Suprapubic skin (tissue), 4 donors: Measurements from ENCODE around the gene SPRED2. TPM values are rescaled to one million over a fixed set of nuclear protein-coding genes. Genes with fewer than 3 reads are reported as not detected.

ENCODE experiments used
- DNase-seq, 2 donors: peaks; one replicate each; pipeline ENCODE4 v3.0.0-alpha.2; 2019; ENCODE audit warnings: low spot score in 2 of 2
- H3K27ac ChIP-seq: fragments of 200-600 bp; sonication (generic); one replicate; pipeline ENCODE4 v1.5.1; 2019
- H3K27me3 ChIP-seq: fragments of 200-600 bp; sonication (generic); one replicate; pipeline ENCODE4 v1.5.1; 2019
- H3K36me3 ChIP-seq: fragments of 200-600 bp; sonication (generic); one replicate; pipeline ENCODE4 v1.5.1; 2019
- H3K4me1 ChIP-seq: fragments of 200-600 bp; sonication (generic); one replicate; pipeline ENCODE4 v1.5.1; 2019
- H3K4me3 ChIP-seq: fragments of 200-600 bp; sonication (generic); one replicate; pipeline ENCODE4 v1.5.1; 2019; ENCODE audit warnings: mild to moderate bottlenecking
- H3K9me3 ChIP-seq: fragments of 200-600 bp; sonication (generic); one replicate; pipeline ENCODE4 v1.5.1; 2019
- CTCF ChIP-seq, 2 donors: fragments of 200-600 bp in 1 of 2; fragments of 450-650 bp in 1 of 2; sonication (generic) in 1 of 2; IDR thresholded peaks; one replicate each; pipeline ENCODE4 v1.5.1; 2016 to 2019; ENCODE audit warnings: antibody characterized with exemption in 2 of 2, mild to moderate bottlenecking in 1 of 2, moderate library complexity in 1 of 2
- EP300 ChIP-seq: sonication (generic); formaldehyde crosslinking; IDR thresholded peaks from one replicate; pipeline ENCODE4 v1.6.1; 2017; ENCODE audit warnings: antibody characterized with exemption
- POLR2A ChIP-seq, 2 donors: fragments of 450-650 bp; IDR thresholded peaks; one replicate each; pipeline ENCODE4 v1.6.1; 2017; ENCODE audit warnings: antibody characterized with exemption in 2 of 2, mild to moderate bottlenecking in 2 of 2, moderate library complexity in 2 of 2
- POLR2AphosphoS5 ChIP-seq, 3 donors: sonication (generic); formaldehyde crosslinking; IDR thresholded peaks; one replicate each; pipeline ENCODE4 v1.6.1; 2017; ENCODE audit warnings: antibody characterized with exemption in 3 of 3
- WGBS: methylation state at CpG from one replicate; pipeline ENCODE4 v1.1.5; 2018; 5-methylcytosine and 5-hydroxymethylcytosine counted together
- total RNA-seq, 4 donors: library from RNA; depleted of rRNA; stranded (reverse); fragments of >200 nt; gene quantifications; one replicate each; pipeline ENCODE4 v1.1.0, GENCODE V29; 2016

Gene SPRED2
- total RNA-seq, 4 donors from 2014 or later, result 17.8 to 27.5 (median 18.7) TPM

DNA sequence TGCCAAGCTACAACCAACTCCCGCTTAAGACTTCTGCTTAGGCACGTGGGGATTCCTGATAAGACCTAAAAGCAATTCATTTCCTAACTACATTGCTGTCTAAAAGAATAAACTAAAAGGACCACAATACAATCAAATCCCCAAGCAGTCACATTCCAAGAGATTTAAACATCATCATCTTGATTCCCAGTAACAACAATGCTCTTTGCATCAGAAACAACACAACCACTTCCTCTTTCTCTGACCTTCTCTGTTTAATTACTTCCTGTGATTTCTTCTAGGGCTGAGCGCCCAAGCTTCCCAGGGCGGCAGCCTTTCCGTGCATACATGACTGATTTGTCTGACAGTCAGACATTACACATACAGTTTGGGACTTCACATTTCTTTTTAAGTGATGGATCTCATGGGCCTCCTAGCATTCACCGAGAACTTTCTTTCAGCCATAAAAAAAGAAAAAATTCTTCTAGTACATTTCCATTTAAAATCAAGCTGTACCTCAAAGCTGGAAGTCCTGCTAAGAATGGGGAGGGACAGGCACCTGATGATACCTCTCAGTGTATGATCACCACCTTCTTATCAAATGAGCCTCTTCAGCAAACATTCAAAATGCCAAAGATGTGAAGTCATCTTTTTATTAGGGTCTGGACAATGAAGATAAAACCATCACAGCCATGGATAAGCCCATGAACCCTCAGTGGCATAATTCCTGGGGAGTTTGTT is 11.5 kb downstream of the SPRED2 start:
- Histone ChIP-seq H3K4me1 (peaks cover 18% of the 10 kb centered on the region), H3K36me3 (no peaks in the 10 kb centered on the region), H3K4me3 (no peak overlapping the region), H3K9me3 (no peaks in the 10 kb centered on the region), H3K27me3 (no peaks in the 10 kb centered on the region), H3K27ac (no peak overlapping the region)
- 61% methylated on average over 6 of the region's 6 CpGs for WGBS
- no peak for DNase-seq
- no peak for TF ChIP-seq POLR2AphosphoS5 (IDR thresholded peaks at IDR 0.05)
- TF ChIP-seq CTCF (IDR thresholded peaks at IDR 0.05), result no peak
- no peak for TF ChIP-seq POLR2A (IDR thresholded peaks at IDR 0.05)
- TF ChIP-seq EP300, result no peak

DNA sequence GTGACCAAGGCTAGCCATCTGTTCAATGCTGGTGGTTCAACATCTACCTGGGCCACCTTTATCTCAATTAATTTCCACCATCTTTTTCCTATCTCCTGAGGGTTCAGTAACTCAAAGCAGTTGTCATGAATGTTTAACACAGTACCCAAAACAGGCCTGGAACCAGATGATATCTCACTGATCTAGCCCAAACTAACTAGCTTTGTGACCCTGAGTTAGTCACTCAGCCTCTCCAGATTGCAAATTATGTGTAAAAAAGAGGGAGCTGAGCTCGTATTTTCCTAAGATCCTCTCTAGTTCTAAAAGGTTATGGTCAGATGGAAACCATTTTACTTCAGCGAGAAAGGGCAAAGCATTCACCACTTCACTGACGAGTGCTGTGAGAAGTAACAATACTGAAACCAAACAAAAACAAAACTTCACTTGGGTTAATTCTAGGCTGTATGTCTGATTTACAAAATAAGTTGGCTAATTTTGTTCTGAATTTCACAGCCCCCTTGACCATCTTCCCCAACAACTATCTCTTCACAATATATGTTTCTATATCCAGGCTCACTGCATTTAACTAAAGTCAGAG is 14.8 kb downstream of the SPRED2 start:
- no peak for TF ChIP-seq POLR2AphosphoS5 (IDR thresholded peaks at IDR 0.05)
- TF ChIP-seq POLR2A (IDR thresholded peaks at IDR 0.05), result no peak
- TF ChIP-seq CTCF (IDR thresholded peaks at IDR 0.05), result no peak
- no peak for TF ChIP-seq EP300
- no peak overlapping the region for H3K4me3 ChIP-seq
- H3K27me3 ChIP-seq, result no peaks in the 10 kb centered on the region
- no peaks in the 10 kb centered on the region for H3K9me3 ChIP-seq
- WGBS, result 88% methylated on average over 3 of the region's 3 CpGs
- DNase-seq, result no peak
- peaks cover 18% of the 10 kb centered on the region for H3K4me1 ChIP-seq
- H3K36me3 ChIP-seq, result no peaks in the 10 kb centered on the region
- H3K27ac ChIP-seq, result no peak overlapping the region

DNA sequence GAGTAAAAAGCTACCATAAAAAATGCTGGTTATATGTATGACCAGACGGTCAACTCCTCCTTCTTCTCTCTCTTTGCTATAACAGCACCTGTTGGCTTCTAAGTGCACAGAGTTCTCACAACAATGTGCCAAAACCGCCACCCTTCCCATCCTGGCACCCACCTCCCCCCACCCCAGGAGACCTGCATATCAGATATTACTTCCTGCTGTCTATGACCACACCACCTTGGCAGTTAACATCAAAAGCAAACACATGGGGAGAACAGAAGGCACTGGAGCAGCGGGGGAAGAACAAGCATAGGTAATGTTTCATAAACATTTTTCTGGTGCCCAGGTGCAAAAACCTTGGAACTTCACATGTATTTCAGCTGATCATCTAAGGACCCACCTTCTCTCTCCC is 15.5 kb downstream of the SPRED2 start:
- Histone ChIP-seq H3K27me3 (no peaks in the 10 kb centered on the region), H3K9me3 (no peaks in the 10 kb centered on the region), H3K4me1 (peaks cover 18% of the 10 kb centered on the region), H3K27ac (no peak overlapping the region), H3K4me3 (no peak overlapping the region), H3K36me3 (no peaks in the 10 kb centered on the region)
- DNase-seq, result no peak
- TF ChIP-seq CTCF (IDR thresholded peaks at IDR 0.05) (no peak), POLR2AphosphoS5 (IDR thresholded peaks at IDR 0.05) (no peak), EP300 (no peak), POLR2A (IDR thresholded peaks at IDR 0.05) (no peak)
- WGBS, result 87% methylated on average over 3 of the region's 3 CpGs

- no peak overlapping the region for H3K27ac ChIP-seq
- H3K4me1 ChIP-seq, result peaks cover 16% of the 10 kb centered on the region
Observed at GRCh38 chr2:65416321-65416720, 16.1 kb downstream of the SPRED2 start.

More at GRCh38 chr2:65416321-65416720, 16.1 kb downstream of the SPRED2 start:
- TF ChIP-seq POLR2A (IDR thresholded peaks at IDR 0.05) (no peak), EP300 (no peak), CTCF (IDR thresholded peaks at IDR 0.05) (no peak), POLR2AphosphoS5 (IDR thresholded peaks at IDR 0.05) (no peak)
- Histone ChIP-seq H3K36me3 (no peaks in the 10 kb centered on the region), H3K4me3 (no peak overlapping the region), H3K27me3 (no peaks in the 10 kb centered on the region), H3K9me3 (no peaks in the 10 kb centered on the region)
- no peak for DNase-seq
- 79% methylated on average over 3 of the region's 3 CpGs for WGBS
